B cell (primary cell): ENCODE measurements around the gene PTPN11. TPM values are rescaled to one million over a fixed set of nuclear protein-coding genes. Genes with fewer than 3 reads are reported as not detected.

Experiments
- polyA plus RNA-seq: library from polyadenylated mRNA; depleted of rRNA; stranded (reverse); fragments of >200 nt; gene quantifications from 2 replicates; pipeline ENCODE4 v1.2.3, GENCODE V29; 2012
- total RNA-seq, 2 donors: library from RNA; stranded (reverse); fragments of 120-200 nt in 1 of 2; gene quantifications; 1 replicate in 1 of 2; 2 replicates in 1 of 2; pipeline versions ENCODE4 v1.2.3 to v1.2.4, GENCODE V29; 2013 to 2022

PTPN11 gene
- total and polyA plus RNA-seq, 2 donors (not counting 1 experiment from before 2014, with no cell fraction given) = 7.8 to 53.1 TPM

Other genes starting within 250 kb of the PTPN11 start
- gene HECTD4, start 36.5 kb upstream of the PTPN11 start, total RNA-seq = 92.2 and 93.1 TPM in 2 replicates
- gene HECTD4, start 36.5 kb upstream of the PTPN11 start, polyA plus RNA-seq = 46.4 and 54.1 TPM in 2 replicates
- gene RPL6, start 9.3 kb upstream of the PTPN11 start, total RNA-seq = 1,537 and 1,621 TPM in 2 replicates
- 1,308 and 1,336 TPM in 2 replicates for gene RPL6, start 9.3 kb upstream of the PTPN11 start, polyA plus RNA-seq